ENCODE measurements around the gene USP22. TPM values are rescaled to one million over a fixed set of nuclear protein-coding genes. Genes with fewer than 3 reads are reported as not detected.

USP22 gene
- polyA plus RNA-seq, 1 donor (not counting 4 experiments of a cell fraction or from before 2014, with no cell fraction given): 111 TPM

DNA sequence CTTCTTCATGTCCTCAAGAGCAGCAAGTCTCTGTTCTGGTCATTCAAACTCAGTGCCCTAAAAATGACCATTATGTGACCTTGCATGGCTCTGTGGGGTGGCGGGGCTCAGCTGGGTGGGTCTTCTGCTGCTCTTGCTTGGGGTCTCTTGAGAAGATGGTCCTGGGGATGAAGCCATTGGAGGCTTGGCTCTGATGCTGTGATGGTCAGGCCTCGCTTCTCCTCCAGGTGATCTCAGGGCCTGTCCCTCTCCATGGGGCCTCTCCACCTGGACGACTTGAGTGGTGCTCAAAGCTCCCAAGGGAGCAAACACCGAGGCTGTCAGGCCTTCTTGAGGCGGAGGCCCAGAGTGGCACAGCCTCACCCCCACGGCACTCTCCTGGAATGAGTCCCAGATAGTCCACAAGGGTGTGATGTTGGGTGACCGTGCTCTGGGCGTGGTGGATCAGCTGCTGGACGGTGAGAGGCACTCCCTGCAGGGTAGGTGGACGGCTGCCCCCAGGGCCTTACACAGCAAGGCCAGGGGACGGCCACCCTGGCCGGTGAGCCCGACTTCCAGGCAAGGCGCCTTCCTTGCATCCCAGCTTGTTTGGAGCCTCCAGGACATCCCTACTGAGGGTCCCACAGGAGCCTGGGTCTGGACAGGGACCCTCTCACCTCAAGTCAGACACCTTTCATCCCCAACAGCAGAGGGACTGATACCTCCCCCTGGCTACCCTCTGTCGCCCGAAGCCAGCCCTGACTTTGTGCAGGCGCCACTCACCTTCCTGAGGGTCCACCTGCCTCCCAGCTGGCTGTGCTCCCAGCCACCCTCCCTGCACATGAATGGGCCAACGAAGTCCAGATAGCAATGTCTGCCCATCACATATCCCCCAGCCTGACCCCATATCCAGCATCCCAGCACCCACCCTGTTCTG, 48.7 kb downstream of the USP22 start:
- no peaks in the 10 kb centered on the region for H3K36me3 ChIP-seq (ENCODE audit: control insufficient read depth in 2 of 2, extremely low read depth in 1 of 2, insufficient read depth in 2 of 2, low read length in 2 of 2)
- no peak overlapping the region for H3K4me2 ChIP-seq (ENCODE audit: control insufficient read depth, extremely low read depth, insufficient read depth, low read depth, low read length)
- no peaks in the 10 kb centered on the region for H3K79me2 ChIP-seq (ENCODE audit: control insufficient read depth, insufficient read depth, low read length)
- H3K4me1 ChIP-seq (ENCODE audit: control insufficient read depth, extremely low read depth, insufficient read depth, low read length): peaks cover 3% of the 10 kb centered on the region
- DNase-seq (ENCODE audit: low read depth, low spot score) (no peak), FAIRE-seq (no peak)
- TF ChIP-seq EZH2 (IDR thresholded peaks at IDR 0.05; ENCODE audit: low read length): no peak
- TF ChIP-seq, protein P1, sequence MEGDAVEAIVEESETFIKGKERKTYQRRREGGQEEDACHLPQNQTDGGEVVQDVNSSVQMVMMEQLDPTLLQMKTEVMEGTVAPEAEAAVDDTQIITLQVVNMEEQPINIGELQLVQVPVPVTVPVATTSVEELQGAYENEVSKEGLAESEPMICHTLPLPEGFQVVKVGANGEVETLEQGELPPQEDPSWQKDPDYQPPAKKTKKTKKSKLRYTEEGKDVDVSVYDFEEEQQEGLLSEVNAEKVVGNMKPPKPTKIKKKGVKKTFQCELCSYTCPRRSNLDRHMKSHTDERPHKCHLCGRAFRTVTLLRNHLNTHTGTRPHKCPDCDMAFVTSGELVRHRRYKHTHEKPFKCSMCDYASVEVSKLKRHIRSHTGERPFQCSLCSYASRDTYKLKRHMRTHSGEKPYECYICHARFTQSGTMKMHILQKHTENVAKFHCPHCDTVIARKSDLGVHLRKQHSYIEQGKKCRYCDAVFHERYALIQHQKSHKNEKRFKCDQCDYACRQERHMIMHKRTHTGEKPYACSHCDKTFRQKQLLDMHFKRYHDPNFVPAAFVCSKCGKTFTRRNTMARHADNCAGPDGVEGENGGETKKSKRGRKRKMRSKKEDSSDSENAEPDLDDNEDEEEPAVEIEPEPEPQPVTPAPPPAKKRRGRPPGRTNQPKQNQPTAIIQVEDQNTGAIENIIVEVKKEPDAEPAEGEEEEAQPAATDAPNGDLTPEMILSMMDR (optimal IDR thresholded peaks at IDR 0.05 in 1 of 3, IDR thresholded peaks at IDR 0.05 in 1 of 3, conservative IDR thresholded peaks at IDR 0.05 in 1 of 3; ENCODE audit: extremely low read depth in 1 of 3, insufficient read depth in 2 of 3, low read length in 3 of 3): no peak
- no peak overlapping the region for H3K9ac ChIP-seq (ENCODE audit: control insufficient read depth, extremely low read depth, insufficient read depth, low read length)
- dilution Hi-C loops (cut with MboI; ENCODE audit: extremely low pct_ligation_motif_present, low sequenced_read_pairs): no loop called here
- peaks cover 7% of the 10 kb centered on the region for H4K20me1 ChIP-seq (ENCODE audit: control insufficient read depth, extremely low read depth, insufficient read depth, low read length)
- H3K4me3 ChIP-seq (ENCODE audit: control insufficient read depth in 2 of 3, extremely low read depth in 1 of 3, insufficient read depth in 2 of 3, low read depth in 1 of 3, low read length in 3 of 3): no peak overlapping the region
- no peaks in the 10 kb centered on the region for H3K9me1 ChIP-seq (ENCODE audit: control insufficient read depth, extremely low read depth, insufficient read depth, low read length)
- H3K9me3 ChIP-seq (ENCODE audit: control insufficient read depth, low read depth, low read length): no peaks in the 10 kb centered on the region
- H3K27ac ChIP-seq (ENCODE audit: control insufficient read depth, insufficient read depth, low read length): no peak overlapping the region
- no peaks in the 10 kb centered on the region for H3K27me3 ChIP-seq (ENCODE audit: control insufficient read depth, extremely low read depth, insufficient read depth, low read length)
- no peak overlapping the region for H2AFZ ChIP-seq (ENCODE audit: control insufficient read depth, low read length)

DNA sequence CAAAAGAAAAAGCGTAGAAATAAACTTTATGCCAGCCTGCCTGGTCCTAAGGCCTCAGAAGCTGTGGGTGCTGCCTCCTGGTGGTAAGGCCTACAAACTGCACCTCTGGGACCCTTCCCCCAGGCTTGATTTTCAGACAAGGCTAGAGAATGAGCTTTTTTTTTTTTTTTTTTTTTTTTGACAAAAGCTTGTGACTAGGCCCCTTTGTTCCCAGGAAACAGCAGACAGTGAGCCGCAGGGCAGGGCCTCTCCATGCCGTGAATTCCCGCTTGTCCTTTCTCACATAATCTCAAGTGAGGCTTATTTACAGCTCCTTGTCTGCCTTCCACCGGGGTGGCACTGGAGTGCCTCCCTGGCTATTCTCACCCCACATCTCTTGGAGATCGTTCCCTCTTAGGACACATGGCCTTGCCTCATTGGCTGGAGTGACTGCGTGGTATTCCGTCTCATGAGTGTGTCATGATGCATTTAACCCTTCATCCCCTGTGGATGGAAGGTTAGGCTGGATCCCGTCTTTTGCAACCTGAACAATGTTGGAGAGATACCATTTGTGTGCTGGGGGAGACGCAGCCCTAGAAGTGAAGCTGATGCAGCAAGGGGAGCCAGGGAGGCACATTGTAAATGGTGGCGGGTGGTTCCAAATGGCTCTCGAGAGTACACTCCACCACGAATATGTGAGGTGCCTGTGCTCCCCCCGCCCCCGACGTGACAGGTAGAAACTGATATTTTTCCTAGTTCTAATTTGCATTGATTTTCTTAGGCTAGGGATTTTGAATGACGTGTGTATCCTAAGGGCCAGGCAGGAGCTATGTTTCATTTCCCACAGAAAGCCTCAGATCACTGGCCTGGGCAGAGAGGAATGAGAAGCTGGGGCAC, 49.6 kb downstream of the USP22 start:
- dilution Hi-C loops (cut with MboI; ENCODE audit: extremely low pct_ligation_motif_present, low sequenced_read_pairs): no loop called here
- Histone ChIP-seq H4K20me1 (ENCODE audit: control insufficient read depth, extremely low read depth, insufficient read depth, low read length) (no peaks in the 10 kb centered on the region), H3K9ac (ENCODE audit: control insufficient read depth, extremely low read depth, insufficient read depth, low read length) (peak overlapping the region; percentile 42), H3K36me3 (ENCODE audit: control insufficient read depth in 2 of 2, extremely low read depth in 1 of 2, insufficient read depth in 2 of 2, low read length in 2 of 2) (no peaks in the 10 kb centered on the region), H3K4me1 (ENCODE audit: control insufficient read depth, extremely low read depth, insufficient read depth, low read length) (peaks cover 3% of the 10 kb centered on the region), H2AFZ (ENCODE audit: control insufficient read depth, low read length) (peak overlapping the region; percentile 32), H3K9me1 (ENCODE audit: control insufficient read depth, extremely low read depth, insufficient read depth, low read length) (no peaks in the 10 kb centered on the region), H3K4me3 (ENCODE audit: control insufficient read depth in 2 of 3, extremely low read depth in 1 of 3, insufficient read depth in 2 of 3, low read depth in 1 of 3, low read length in 3 of 3) (no peak overlapping the region), H3K27ac (ENCODE audit: control insufficient read depth, insufficient read depth, low read length) (peak overlapping the region; percentile 39), H3K27me3 (ENCODE audit: control insufficient read depth, extremely low read depth, insufficient read depth, low read length) (no peaks in the 10 kb centered on the region), H3K4me2 (ENCODE audit: control insufficient read depth, extremely low read depth, insufficient read depth, low read depth, low read length) (peak overlapping the region; percentile 56), H3K9me3 (ENCODE audit: control insufficient read depth, low read depth, low read length) (no peaks in the 10 kb centered on the region), H3K79me2 (ENCODE audit: control insufficient read depth, insufficient read depth, low read length) (no peaks in the 10 kb centered on the region)
- DNase-seq (ENCODE audit: low read depth, low spot score) (peak; percentile 25), FAIRE-seq (peak; percentile 81)
- TF ChIP-seq, protein P1 (optimal IDR thresholded peaks at IDR 0.05 in 1 of 3, IDR thresholded peaks at IDR 0.05 in 1 of 3, conservative IDR thresholded peaks at IDR 0.05 in 1 of 3; ENCODE audit: extremely low read depth in 1 of 3, insufficient read depth in 2 of 3, low read length in 3 of 3): peak; percentile 81 to 96 (median 94)
- TF ChIP-seq EZH2 (IDR thresholded peaks at IDR 0.05; ENCODE audit: low read length): no peak

Data from keratinocyte (primary cell).